ENCODE measurements around the gene NTSR1.

- TF ChIP-seq, protein P1, sequence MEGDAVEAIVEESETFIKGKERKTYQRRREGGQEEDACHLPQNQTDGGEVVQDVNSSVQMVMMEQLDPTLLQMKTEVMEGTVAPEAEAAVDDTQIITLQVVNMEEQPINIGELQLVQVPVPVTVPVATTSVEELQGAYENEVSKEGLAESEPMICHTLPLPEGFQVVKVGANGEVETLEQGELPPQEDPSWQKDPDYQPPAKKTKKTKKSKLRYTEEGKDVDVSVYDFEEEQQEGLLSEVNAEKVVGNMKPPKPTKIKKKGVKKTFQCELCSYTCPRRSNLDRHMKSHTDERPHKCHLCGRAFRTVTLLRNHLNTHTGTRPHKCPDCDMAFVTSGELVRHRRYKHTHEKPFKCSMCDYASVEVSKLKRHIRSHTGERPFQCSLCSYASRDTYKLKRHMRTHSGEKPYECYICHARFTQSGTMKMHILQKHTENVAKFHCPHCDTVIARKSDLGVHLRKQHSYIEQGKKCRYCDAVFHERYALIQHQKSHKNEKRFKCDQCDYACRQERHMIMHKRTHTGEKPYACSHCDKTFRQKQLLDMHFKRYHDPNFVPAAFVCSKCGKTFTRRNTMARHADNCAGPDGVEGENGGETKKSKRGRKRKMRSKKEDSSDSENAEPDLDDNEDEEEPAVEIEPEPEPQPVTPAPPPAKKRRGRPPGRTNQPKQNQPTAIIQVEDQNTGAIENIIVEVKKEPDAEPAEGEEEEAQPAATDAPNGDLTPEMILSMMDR (IDR thresholded peaks at IDR 0.05) = no peak
- no peak for TF ChIP-seq POLR2A (IDR thresholded peaks at IDR 0.05)
Measured at GRCh38 chr20:62670998-62671397, 37.6 kb upstream of the NTSR1 start.

Measured in testis (tissue), 2 donors.